Upper lobe of left lung (tissue), 4 donors: ENCODE results near the gene NSMCE1.

Source experiments
- EP300 ChIP-seq, 4 donors: sonication (generic); formaldehyde crosslinking; IDR thresholded peaks; one replicate each; pipeline ENCODE4 v1.5.1; 2017; ENCODE audit warnings: antibody characterized with exemption in 4 of 4, control low read depth in 2 of 4
- POLR2AphosphoS5 ChIP-seq, 2 donors: sonication (generic); formaldehyde crosslinking; IDR thresholded peaks; one replicate each; pipeline ENCODE4 v1.5.1; 2017; ENCODE audit warnings: antibody characterized with exemption in 2 of 2
- TF ChIP-seq, protein P1 (sequence below), 6 experiments: fragments of 450-650 bp in 4 of 6; fragments of 200-600 bp in 2 of 6; sonication (generic) in 2 of 6; IDR thresholded peaks; one replicate each; pipeline ENCODE4 v1.5.1; 2016 to 2019; ENCODE audit warnings: antibody characterized with exemption in 6 of 6

DNA sequence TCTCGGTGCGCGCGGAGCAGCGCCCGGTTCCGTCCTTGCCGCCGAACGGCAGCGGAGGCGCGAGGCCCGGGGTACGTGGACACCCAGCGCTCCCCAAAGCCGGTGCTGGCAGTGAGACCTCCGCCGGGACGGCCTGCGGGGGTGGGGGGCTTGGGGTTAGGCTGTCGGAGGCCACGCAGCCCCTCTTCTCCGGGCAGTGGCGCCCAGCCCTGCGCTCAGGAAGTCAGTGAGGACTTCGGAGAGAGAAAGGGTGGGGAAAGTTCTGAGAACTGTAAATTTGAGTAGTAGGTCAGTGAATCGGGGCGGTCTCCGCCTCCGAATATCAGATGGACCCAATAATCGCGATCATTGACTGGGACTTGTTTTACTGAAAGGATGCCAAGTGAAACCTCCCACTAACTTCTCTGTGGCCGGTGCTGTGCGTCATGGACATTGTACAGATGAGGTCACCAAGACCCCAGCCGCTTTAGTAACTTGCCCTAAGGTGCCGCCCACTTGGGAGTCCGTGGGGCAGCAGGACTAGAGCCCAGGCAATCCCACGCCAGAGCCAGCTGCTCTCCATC is 45.7 kb upstream of the NSMCE1 start:
- TF ChIP-seq, protein P1, sequence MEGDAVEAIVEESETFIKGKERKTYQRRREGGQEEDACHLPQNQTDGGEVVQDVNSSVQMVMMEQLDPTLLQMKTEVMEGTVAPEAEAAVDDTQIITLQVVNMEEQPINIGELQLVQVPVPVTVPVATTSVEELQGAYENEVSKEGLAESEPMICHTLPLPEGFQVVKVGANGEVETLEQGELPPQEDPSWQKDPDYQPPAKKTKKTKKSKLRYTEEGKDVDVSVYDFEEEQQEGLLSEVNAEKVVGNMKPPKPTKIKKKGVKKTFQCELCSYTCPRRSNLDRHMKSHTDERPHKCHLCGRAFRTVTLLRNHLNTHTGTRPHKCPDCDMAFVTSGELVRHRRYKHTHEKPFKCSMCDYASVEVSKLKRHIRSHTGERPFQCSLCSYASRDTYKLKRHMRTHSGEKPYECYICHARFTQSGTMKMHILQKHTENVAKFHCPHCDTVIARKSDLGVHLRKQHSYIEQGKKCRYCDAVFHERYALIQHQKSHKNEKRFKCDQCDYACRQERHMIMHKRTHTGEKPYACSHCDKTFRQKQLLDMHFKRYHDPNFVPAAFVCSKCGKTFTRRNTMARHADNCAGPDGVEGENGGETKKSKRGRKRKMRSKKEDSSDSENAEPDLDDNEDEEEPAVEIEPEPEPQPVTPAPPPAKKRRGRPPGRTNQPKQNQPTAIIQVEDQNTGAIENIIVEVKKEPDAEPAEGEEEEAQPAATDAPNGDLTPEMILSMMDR (IDR thresholded peaks at IDR 0.05) = no peak
- TF ChIP-seq EP300 (IDR thresholded peaks at IDR 0.05) = peak in 2 of 4 donors; percentile 2 to 18
- peak; percentile 74 to 85 for TF ChIP-seq POLR2AphosphoS5 (IDR thresholded peaks at IDR 0.05)
